ENCODE data around the gene CEL.

DNA sequence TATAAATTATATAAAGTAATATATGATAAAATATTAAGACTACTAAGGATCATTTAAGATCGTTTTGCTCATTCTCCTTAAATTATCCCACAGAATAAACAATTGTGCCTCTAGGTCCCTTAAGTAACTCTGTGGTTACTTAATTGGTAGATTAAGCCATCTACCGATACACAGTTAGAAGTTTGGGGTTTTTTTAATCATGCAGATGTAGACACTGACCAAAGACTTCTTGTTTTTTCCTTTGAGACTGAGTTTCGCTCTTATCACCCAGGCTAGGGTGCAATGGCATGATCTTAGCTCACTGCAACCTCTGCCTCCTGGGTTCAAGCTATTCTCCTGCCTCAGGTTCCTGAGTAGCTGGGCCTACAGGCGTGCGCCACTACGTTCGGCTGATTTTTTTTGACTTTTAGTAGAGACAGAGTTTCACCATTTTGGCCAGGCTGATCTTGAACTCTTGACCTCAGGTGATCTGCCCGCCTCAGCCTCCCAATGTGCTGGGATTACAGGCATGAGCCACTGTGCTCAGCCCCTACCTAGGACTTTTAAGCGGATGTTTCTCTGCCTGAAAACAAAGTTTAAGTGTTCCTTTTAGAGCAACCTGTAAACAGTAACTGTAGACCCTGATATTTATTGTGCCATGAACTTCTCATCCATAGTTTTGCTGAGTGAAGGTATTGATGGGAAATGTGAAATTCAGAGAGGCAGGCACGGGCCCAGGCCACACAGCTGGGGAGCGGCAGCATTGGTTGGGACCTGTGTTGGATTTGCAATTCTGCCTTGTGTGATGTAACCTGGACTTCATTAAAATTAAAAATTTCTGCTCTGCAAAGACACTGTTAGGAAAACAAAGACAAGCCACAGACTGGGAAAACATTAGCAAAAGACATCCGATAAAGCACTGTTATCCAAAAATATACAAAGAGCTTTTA, 11.6 kb downstream of the CEL start:
- TF ChIP-seq, protein P1, sequence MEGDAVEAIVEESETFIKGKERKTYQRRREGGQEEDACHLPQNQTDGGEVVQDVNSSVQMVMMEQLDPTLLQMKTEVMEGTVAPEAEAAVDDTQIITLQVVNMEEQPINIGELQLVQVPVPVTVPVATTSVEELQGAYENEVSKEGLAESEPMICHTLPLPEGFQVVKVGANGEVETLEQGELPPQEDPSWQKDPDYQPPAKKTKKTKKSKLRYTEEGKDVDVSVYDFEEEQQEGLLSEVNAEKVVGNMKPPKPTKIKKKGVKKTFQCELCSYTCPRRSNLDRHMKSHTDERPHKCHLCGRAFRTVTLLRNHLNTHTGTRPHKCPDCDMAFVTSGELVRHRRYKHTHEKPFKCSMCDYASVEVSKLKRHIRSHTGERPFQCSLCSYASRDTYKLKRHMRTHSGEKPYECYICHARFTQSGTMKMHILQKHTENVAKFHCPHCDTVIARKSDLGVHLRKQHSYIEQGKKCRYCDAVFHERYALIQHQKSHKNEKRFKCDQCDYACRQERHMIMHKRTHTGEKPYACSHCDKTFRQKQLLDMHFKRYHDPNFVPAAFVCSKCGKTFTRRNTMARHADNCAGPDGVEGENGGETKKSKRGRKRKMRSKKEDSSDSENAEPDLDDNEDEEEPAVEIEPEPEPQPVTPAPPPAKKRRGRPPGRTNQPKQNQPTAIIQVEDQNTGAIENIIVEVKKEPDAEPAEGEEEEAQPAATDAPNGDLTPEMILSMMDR (IDR thresholded peaks at IDR 0.05) = no peak
- TF ChIP-seq POLR2A (IDR thresholded peaks at IDR 0.05) = no peak
